HFFc6 (cell line): Measurements from ENCODE around the gene SRGAP3. TPM values are rescaled to one million over a fixed set of nuclear protein-coding genes. Genes with fewer than 3 reads are reported as not detected.

ENCODE experiments used
- DNase-seq: peaks from one replicate; pipeline ENCODE4 v3.0.0-alpha.2; 2018
- H3K27ac Mint-ChIP-seq: 2 replicates; pipeline ENCODE4 v1.8.0; 2020; ENCODE audit warnings: mild to moderate bottlenecking, mixed read lengths
- H3K27me3 Mint-ChIP-seq: 2 replicates; pipeline ENCODE4 v1.8.0; 2021; ENCODE audit warnings: mild to moderate bottlenecking, moderate library complexity, mixed read lengths; ENCODE audit not compliant: insufficient read depth
- H3K36me3 Mint-ChIP-seq: 2 replicates; pipeline ENCODE4 v1.8.0; 2021; ENCODE audit warnings: low read depth, mixed read lengths
- H3K4me1 Mint-ChIP-seq: 2 replicates; pipeline ENCODE4 v1.8.0; 2020; ENCODE audit warnings: low read depth, mixed read lengths
- H3K4me3 Mint-ChIP-seq: 2 replicates; pipeline ENCODE4 v1.8.0; 2020; ENCODE audit warnings: mild to moderate bottlenecking, moderate library complexity, mixed read lengths
- H3K9me3 Mint-ChIP-seq: 2 replicates; pipeline ENCODE4 v1.8.0; 2020; ENCODE audit warnings: mild to moderate bottlenecking, mixed read lengths
- CTCF ChIP-seq: fragments of 200-600 bp; sonication (generic); IDR thresholded peaks from 2 replicates; pipeline ENCODE4 v1.5.0; 2021; ENCODE audit warnings: antibody characterized with exemption, mild to moderate bottlenecking
- total RNA-seq, 6 experiments: library from RNA; stranded (reverse); fragmentation: NEBNext Ultra II Directional; extraction: Animal tissue kit (Norgen Biotek cat#: 25700); gene quantifications; 2 replicates in 1 of 6; 3 replicates in 5 of 6; pipeline ENCODE4 v1.2.3, GENCODE V29; 2021

The SRGAP3 gene
- total RNA-seq, 6 experiments from 2014 or later, result 0.23 to 0.92 (median 0.77) TPM

GRCh38 chr3:9180764-9181117, 68.7 kb downstream of the SRGAP3 start:
- Mint-ChIP-seq H3K27ac (no peak overlapping the region), H3K4me3 (no peak overlapping the region), H3K4me1 (no peaks in the 10 kb centered on the region), H3K9me3 (no peaks in the 10 kb centered on the region), H3K27me3 (peaks cover 39% of the 10 kb centered on the region), H3K36me3 (no peaks in the 10 kb centered on the region)
- TF ChIP-seq CTCF, result no peak
- no peak for DNase-seq

- peaks cover 32% of the 10 kb centered on the region for H3K27me3 Mint-ChIP-seq
- H3K4me3 Mint-ChIP-seq, result no peak overlapping the region
- TF ChIP-seq CTCF, result no peak
- no peaks in the 10 kb centered on the region for H3K9me3 Mint-ChIP-seq
- H3K27ac Mint-ChIP-seq, result no peak overlapping the region
- peaks cover 6% of the 10 kb centered on the region for H3K4me1 Mint-ChIP-seq
- no peaks in the 10 kb centered on the region for H3K36me3 Mint-ChIP-seq
- no peak for DNase-seq
Observed at GRCh38 chr3:9179826-9180763, 69.4 kb downstream of the SRGAP3 start.

DNA sequence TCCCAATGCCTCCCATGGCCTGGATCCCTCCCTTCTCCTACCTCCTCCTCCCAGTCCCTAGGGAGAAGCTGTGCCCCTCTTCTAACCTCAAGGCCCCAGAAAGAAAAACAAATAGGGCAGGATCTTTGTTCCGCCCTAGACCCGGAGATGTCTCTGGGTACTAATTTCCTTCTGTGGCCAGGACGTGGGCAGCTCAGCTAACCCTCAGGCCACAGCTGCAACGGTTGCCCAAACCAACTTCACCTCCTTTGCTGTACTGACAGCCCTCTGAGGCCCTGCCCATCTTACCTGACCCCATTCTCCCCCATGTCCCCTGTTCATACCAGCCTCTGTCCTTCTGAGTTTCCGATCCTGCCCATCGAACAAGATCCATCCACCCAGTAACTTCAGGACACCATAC, 70.7 kb downstream of the SRGAP3 start:
- Mint-ChIP-seq H3K27ac (no peak overlapping the region), H3K36me3 (no peaks in the 10 kb centered on the region), H3K4me3 (no peak overlapping the region), H3K27me3 (peaks cover 30% of the 10 kb centered on the region), H3K9me3 (no peaks in the 10 kb centered on the region), H3K4me1 (peaks cover 10% of the 10 kb centered on the region)
- DNase-seq, result no peak
- no peak for TF ChIP-seq CTCF

DNA sequence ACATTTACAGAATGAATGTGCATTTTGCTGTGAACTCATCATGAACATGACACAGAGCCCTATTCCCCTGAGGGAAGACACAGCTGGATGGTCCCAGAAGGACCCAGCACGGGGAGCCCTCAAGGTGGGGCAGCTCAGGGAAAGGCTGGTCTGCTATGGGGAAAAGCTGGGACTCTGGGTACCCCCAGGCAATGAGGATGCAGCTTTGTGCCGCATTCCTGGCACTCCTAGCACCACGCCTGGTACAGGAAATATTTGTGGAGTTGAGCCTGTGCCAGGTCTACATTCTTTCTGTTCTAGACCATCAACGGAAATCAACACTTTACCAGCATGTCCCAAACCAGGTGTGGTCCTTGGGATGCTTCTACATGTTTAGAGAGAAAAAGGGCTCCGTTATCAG, 74.0 kb downstream of the SRGAP3 start:
- DNase-seq, result peak; percentile 5

DNA sequence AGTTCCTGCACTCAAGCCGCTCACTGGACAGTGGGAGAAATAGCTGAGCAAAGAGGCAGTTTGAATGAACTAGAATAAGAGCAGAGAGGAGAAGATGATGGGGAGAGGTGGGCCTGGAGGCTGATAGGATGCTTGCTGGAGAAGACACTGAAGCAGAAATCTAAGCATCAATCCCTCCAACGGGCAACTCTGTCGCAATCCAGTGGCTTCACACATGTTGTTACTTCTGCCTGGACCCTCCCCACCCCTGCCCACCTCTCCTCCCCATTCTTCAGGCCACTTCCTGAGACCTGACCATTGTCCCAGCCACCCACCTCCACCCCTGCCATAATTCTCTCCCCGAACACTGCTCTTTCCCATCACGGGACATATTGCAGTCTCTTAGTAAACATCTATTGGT, 76.0 kb downstream of the SRGAP3 start:
- Mint-ChIP-seq H3K4me1 (peaks cover 17% of the 10 kb centered on the region), H3K27ac (no peak overlapping the region), H3K9me3 (no peaks in the 10 kb centered on the region), H3K36me3 (no peaks in the 10 kb centered on the region), H3K27me3 (peaks cover 36% of the 10 kb centered on the region), H3K4me3 (no peak overlapping the region)
- no peak for TF ChIP-seq CTCF
- DNase-seq, result no peak

More for the DNA sequence above, 74.0 kb downstream of the SRGAP3 start:
- Mint-ChIP-seq H3K27me3 (peaks cover 39% of the 10 kb centered on the region), H3K4me3 (no peak overlapping the region), H3K4me1 (peaks cover 17% of the 10 kb centered on the region), H3K9me3 (no peaks in the 10 kb centered on the region), H3K36me3 (no peaks in the 10 kb centered on the region), H3K27ac (no peak overlapping the region)
- TF ChIP-seq CTCF, result no peak
